ENCODE results near the gene ADCY7. TPM values are rescaled to one million over a fixed set of nuclear protein-coding genes. Genes with fewer than 3 reads are reported as not detected.

ADCY7 gene
- total RNA-seq, 1 donor from 2014 or later = 30.3 TPM

DNA sequence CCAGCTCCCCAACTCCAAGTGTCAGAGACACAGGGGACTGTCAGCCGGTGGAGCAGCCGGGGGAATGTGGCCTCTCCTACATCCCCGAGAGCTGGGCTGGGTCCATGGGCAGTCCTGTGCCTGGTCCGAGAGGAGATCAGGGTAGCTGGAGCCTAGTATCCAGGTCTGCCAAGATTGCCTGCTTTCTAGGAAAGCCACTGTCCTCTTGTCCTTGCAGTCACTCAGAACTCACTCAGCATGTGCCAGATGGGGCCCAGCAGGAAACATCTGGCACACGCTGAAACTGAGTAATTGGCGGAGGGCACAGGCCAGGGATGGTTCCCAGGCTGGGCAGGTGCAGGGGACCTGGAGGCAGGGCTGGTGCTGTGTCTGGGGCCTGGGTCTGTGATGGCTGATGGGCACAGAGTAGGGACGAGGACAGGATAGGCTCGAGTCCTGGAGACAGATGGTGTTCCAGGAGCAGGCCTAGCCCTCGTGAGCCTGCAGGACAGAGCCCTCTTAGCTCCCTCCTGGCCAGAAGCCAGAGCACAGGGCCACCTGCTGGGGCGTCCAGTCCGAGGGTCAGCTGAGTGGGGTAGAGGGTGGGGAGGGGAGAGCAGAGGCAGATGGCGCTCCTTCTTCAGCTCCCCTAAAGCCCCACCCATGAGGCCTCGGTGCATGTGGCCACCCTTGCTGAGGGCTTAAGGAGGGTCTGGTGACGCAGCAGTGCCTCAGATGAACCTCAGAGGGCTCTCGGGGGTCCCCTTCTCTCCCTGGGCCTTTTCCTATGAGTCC lies 31.1 kb downstream of the ADCY7 start:
- TF ChIP-seq, protein P1, sequence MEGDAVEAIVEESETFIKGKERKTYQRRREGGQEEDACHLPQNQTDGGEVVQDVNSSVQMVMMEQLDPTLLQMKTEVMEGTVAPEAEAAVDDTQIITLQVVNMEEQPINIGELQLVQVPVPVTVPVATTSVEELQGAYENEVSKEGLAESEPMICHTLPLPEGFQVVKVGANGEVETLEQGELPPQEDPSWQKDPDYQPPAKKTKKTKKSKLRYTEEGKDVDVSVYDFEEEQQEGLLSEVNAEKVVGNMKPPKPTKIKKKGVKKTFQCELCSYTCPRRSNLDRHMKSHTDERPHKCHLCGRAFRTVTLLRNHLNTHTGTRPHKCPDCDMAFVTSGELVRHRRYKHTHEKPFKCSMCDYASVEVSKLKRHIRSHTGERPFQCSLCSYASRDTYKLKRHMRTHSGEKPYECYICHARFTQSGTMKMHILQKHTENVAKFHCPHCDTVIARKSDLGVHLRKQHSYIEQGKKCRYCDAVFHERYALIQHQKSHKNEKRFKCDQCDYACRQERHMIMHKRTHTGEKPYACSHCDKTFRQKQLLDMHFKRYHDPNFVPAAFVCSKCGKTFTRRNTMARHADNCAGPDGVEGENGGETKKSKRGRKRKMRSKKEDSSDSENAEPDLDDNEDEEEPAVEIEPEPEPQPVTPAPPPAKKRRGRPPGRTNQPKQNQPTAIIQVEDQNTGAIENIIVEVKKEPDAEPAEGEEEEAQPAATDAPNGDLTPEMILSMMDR (IDR thresholded peaks at IDR 0.05; ENCODE audit: insufficient read depth, low read depth, low read length) = no peak
- no peak for TF ChIP-seq EZH2 (IDR thresholded peaks at IDR 0.05; ENCODE audit: insufficient read depth, low read length)
- Histone ChIP-seq H3K4me3 (ENCODE audit: insufficient read depth, low read depth, low read length) (no peak overlapping the region), H3K36me3 (ENCODE audit: insufficient read depth, low read length) (no peaks in the 10 kb centered on the region), H3K27me3 (ENCODE audit: insufficient read depth, low read length) (no peaks in the 10 kb centered on the region), H3K27ac (ENCODE audit: low read depth, low read length) (no peak overlapping the region), H3K4me1 (ENCODE audit: insufficient read depth, low read length) (peaks cover 11% of the 10 kb centered on the region), H3K9me3 (ENCODE audit: insufficient read depth, low read depth, low read length) (no peaks in the 10 kb centered on the region), H3K4me2 (ENCODE audit: low read length) (no peak overlapping the region), H3K79me2 (ENCODE audit: insufficient read depth, low read length) (no peaks in the 10 kb centered on the region), H3K9ac (ENCODE audit: low read length) (no peak overlapping the region), H2AFZ (ENCODE audit: low read depth, low read length) (no peak overlapping the region), H4K20me1 (ENCODE audit: insufficient read depth, low read length) (peaks cover 5% of the 10 kb centered on the region)
- Mint-ChIP-seq H3K4me1 (ENCODE audit: low read depth, unreplicated experiment) (peaks cover 7% of the 10 kb centered on the region), H3K36me3 (ENCODE audit: low read depth, unreplicated experiment) (peaks cover 13% of the 10 kb centered on the region), H3K9me3 (ENCODE audit: unreplicated experiment) (no peaks in the 10 kb centered on the region), H3K27me3 (ENCODE audit: low read depth, unreplicated experiment) (no peaks in the 10 kb centered on the region), H3K4me3 (ENCODE audit: unreplicated experiment) (no peak overlapping the region), H3K27ac (ENCODE audit: unreplicated experiment) (no peak overlapping the region)
- FAIRE-seq (no peak), DNase-seq (ENCODE audit: low read depth) (no peak)

DNA sequence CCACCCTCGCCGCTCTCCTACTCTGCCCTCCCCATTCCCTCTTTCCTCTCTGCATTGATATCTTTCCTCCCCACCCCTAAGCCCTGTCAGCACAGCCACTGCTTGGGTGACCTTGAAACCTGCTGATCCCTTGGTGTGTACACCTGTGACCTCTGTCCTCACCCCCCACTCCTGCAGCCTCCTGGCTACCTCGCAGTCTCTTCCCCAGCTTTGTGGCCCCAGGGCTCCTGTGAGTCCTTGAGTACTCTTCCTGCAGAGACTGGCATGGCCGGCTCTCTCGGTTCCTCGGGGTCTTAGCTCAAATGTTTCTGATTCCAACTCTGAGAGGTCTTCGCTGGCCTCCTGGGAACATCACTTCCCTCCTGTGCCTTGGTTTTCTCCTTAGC lies 31.7 kb downstream of the ADCY7 start:
- no peaks in the 10 kb centered on the region for H3K27me3 Mint-ChIP-seq (ENCODE audit: low read depth, unreplicated experiment)
- Histone ChIP-seq H3K27me3 (ENCODE audit: insufficient read depth, low read length) (no peaks in the 10 kb centered on the region), H2AFZ (ENCODE audit: low read depth, low read length) (no peak overlapping the region), H3K4me3 (ENCODE audit: insufficient read depth, low read depth, low read length) (no peak overlapping the region), H3K4me2 (ENCODE audit: low read length) (no peak overlapping the region), H4K20me1 (ENCODE audit: insufficient read depth, low read length) (no peaks in the 10 kb centered on the region), H3K9ac (ENCODE audit: low read length) (no peak overlapping the region), H3K9me3 (ENCODE audit: insufficient read depth, low read depth, low read length) (no peaks in the 10 kb centered on the region), H3K27ac (ENCODE audit: low read depth, low read length) (no peak overlapping the region), H3K36me3 (ENCODE audit: insufficient read depth, low read length) (no peaks in the 10 kb centered on the region), H3K4me1 (ENCODE audit: insufficient read depth, low read length) (peaks cover 16% of the 10 kb centered on the region), H3K79me2 (ENCODE audit: insufficient read depth, low read length) (no peaks in the 10 kb centered on the region)
- peaks cover 13% of the 10 kb centered on the region for H3K36me3 Mint-ChIP-seq (ENCODE audit: low read depth, unreplicated experiment)
- TF ChIP-seq, protein P1 (IDR thresholded peaks at IDR 0.05; ENCODE audit: insufficient read depth, low read depth, low read length) = no peak
- TF ChIP-seq EZH2 (IDR thresholded peaks at IDR 0.05; ENCODE audit: insufficient read depth, low read length) = no peak
- H3K27ac Mint-ChIP-seq (ENCODE audit: unreplicated experiment) = no peak overlapping the region
- no peak overlapping the region for H3K4me3 Mint-ChIP-seq (ENCODE audit: unreplicated experiment)
- FAIRE-seq (no peak), DNase-seq (ENCODE audit: low read depth) (no peak)
- no peaks in the 10 kb centered on the region for H3K9me3 Mint-ChIP-seq (ENCODE audit: unreplicated experiment)
- H3K4me1 Mint-ChIP-seq (ENCODE audit: low read depth, unreplicated experiment) = peaks cover 13% of the 10 kb centered on the region
